Mucosa of stomach (tissue), 1 donor: ENCODE data around the gene PKNOX2.

Experiments used
- H3K27me3 ChIP-seq: one replicate; pipeline ENCODE4 v1.7.0; 2013; ENCODE audit warnings: mild to moderate bottlenecking, low read length; ENCODE audit not compliant: control insufficient read depth, insufficient read depth
- H3K36me3 ChIP-seq: one replicate; pipeline ENCODE4 v1.7.0; 2013; ENCODE audit warnings: low read length; ENCODE audit not compliant: control insufficient read depth, insufficient read depth
- H3K4me1 ChIP-seq: one replicate; pipeline ENCODE4 v1.7.0; 2013; ENCODE audit warnings: mild to moderate bottlenecking, low read length; ENCODE audit not compliant: control insufficient read depth, insufficient read depth
- H3K4me3 ChIP-seq: one replicate; pipeline ENCODE4 v1.7.0; 2013; ENCODE audit warnings: low read length
- H3K9ac ChIP-seq: one replicate; pipeline ENCODE4 v1.7.0; 2013; ENCODE audit warnings: mild to moderate bottlenecking, low read length, moderate library complexity
- H3K9me3 ChIP-seq: one replicate; pipeline ENCODE4 v1.7.0; 2013; ENCODE audit warnings: mild to moderate bottlenecking, low read length, moderate library complexity; ENCODE audit not compliant: control insufficient read depth
- donor health status: Pancreatic carcinoma.

The PKNOX2 gene

GRCh38 chr11:125199915-125200314 lies 35.4 kb downstream of the PKNOX2 start:
- H3K36me3 ChIP-seq = no peaks in the 10 kb centered on the region

GRCh38 chr11:125200441-125200840 lies 35.9 kb downstream of the PKNOX2 start:
- Histone ChIP-seq H3K9ac (no peak overlapping the region), H3K4me3 (no peak overlapping the region), H3K36me3 (no peaks in the 10 kb centered on the region), H3K27me3 (no peaks in the 10 kb centered on the region), H3K9me3 (no peaks in the 10 kb centered on the region), H3K4me1 (peaks cover 7% of the 10 kb centered on the region)

More at GRCh38 chr11:125199915-125200314, 35.4 kb downstream of the PKNOX2 start:
- Histone ChIP-seq H3K27me3 (no peaks in the 10 kb centered on the region), H3K9me3 (no peaks in the 10 kb centered on the region), H3K4me1 (peaks cover 7% of the 10 kb centered on the region), H3K4me3 (no peak overlapping the region), H3K9ac (no peak overlapping the region)

- no peak overlapping the region for H3K4me3 ChIP-seq
- H3K9ac ChIP-seq = no peak overlapping the region
- no peaks in the 10 kb centered on the region for H3K27me3 ChIP-seq
- H3K36me3 ChIP-seq = no peaks in the 10 kb centered on the region
- peaks cover 7% of the 10 kb centered on the region for H3K4me1 ChIP-seq
- no peaks in the 10 kb centered on the region for H3K9me3 ChIP-seq
These were observed 37.1 kb downstream of the PKNOX2 start for GRCh38 chr11:125201525-125202141.

- Histone ChIP-seq H3K9me3 (no peaks in the 10 kb centered on the region), H3K4me1 (peaks cover 7% of the 10 kb centered on the region), H3K36me3 (no peaks in the 10 kb centered on the region), H3K9ac (no peak overlapping the region), H3K4me3 (no peak overlapping the region), H3K27me3 (no peaks in the 10 kb centered on the region)
These were observed 37.9 kb downstream of the PKNOX2 start for GRCh38 chr11:125202362-125202880.

GRCh38 chr11:125202977-125203376 lies 38.4 kb downstream of the PKNOX2 start:
- H3K4me1 ChIP-seq = peaks cover 7% of the 10 kb centered on the region
- no peaks in the 10 kb centered on the region for H3K36me3 ChIP-seq

GRCh38 chr11:125207866-125208425 lies 43.4 kb downstream of the PKNOX2 start:
- Histone ChIP-seq H3K9me3 (no peaks in the 10 kb centered on the region), H3K9ac (no peak overlapping the region), H3K36me3 (no peaks in the 10 kb centered on the region), H3K4me1 (no peaks in the 10 kb centered on the region), H3K4me3 (no peak overlapping the region), H3K27me3 (peaks cover 3% of the 10 kb centered on the region)

More at GRCh38 chr11:125202977-125203376, 38.4 kb downstream of the PKNOX2 start:
- Histone ChIP-seq H3K4me3 (no peak overlapping the region), H3K9me3 (no peaks in the 10 kb centered on the region), H3K9ac (no peak overlapping the region), H3K27me3 (no peaks in the 10 kb centered on the region)

GRCh38 chr11:125210066-125210465 lies 45.5 kb downstream of the PKNOX2 start:
- no peaks in the 10 kb centered on the region for H3K36me3 ChIP-seq
- no peaks in the 10 kb centered on the region for H3K4me1 ChIP-seq
- no peak overlapping the region for H3K4me3 ChIP-seq
- H3K27me3 ChIP-seq = peaks cover 3% of the 10 kb centered on the region
- no peak overlapping the region for H3K9ac ChIP-seq
- no peaks in the 10 kb centered on the region for H3K9me3 ChIP-seq

- H3K4me3 ChIP-seq = no peak overlapping the region
- H3K4me1 ChIP-seq = no peaks in the 10 kb centered on the region
- H3K36me3 ChIP-seq = no peaks in the 10 kb centered on the region
- peaks cover 3% of the 10 kb centered on the region for H3K27me3 ChIP-seq
- no peaks in the 10 kb centered on the region for H3K9me3 ChIP-seq
- no peak overlapping the region for H3K9ac ChIP-seq
These were observed 46.8 kb downstream of the PKNOX2 start for GRCh38 chr11:125211191-125211947.

GRCh38 chr11:125211948-125212340 lies 47.4 kb downstream of the PKNOX2 start:
- Histone ChIP-seq H3K9ac (no peak overlapping the region), H3K4me1 (no peaks in the 10 kb centered on the region), H3K4me3 (no peak overlapping the region), H3K27me3 (peaks cover 3% of the 10 kb centered on the region), H3K9me3 (no peaks in the 10 kb centered on the region), H3K36me3 (no peaks in the 10 kb centered on the region)

- no peaks in the 10 kb centered on the region for H3K36me3 ChIP-seq
- H3K4me1 ChIP-seq = no peaks in the 10 kb centered on the region
- H3K27me3 ChIP-seq = no peaks in the 10 kb centered on the region
- no peak overlapping the region for H3K9ac ChIP-seq
- no peaks in the 10 kb centered on the region for H3K9me3 ChIP-seq
- no peak overlapping the region for H3K4me3 ChIP-seq
These were observed 50.3 kb downstream of the PKNOX2 start for GRCh38 chr11:125214601-125215565.

- Histone ChIP-seq H3K9ac (no peak overlapping the region), H3K9me3 (no peaks in the 10 kb centered on the region), H3K36me3 (no peaks in the 10 kb centered on the region), H3K27me3 (no peaks in the 10 kb centered on the region), H3K4me3 (no peak overlapping the region), H3K4me1 (no peaks in the 10 kb centered on the region)
These were observed 51.4 kb downstream of the PKNOX2 start for GRCh38 chr11:125215976-125216375.
